GM21367 (cell line): ENCODE data around the gene TCOF1.

Source experiments
- ATAC-seq: cut with Tn5 transposase; IDR thresholded peaks from one replicate; pipeline ENCODE4 v1.9.1; 2021; ENCODE audit not compliant: unreplicated experiment

TCOF1 gene

DNA sequence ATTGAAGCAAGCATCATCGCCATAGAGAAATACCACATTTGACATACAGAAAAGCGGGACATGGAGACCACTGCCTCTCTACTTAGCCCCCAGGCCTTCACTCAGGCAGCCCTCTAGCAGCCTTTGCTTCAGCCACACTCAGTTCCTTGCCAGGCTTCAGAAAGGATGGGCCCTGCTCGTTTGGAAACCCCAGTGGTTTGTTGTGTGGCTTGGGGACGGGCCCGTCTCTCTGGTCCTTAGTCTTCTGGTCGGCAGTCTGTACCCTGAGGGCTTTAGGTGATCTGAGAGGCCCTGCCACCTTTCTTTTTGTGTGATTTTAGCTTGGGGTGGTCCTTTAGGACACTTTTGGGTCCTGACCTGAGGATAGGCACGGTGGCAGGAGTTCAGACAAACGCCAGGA is 33.7 kb upstream of the TCOF1 start:
- no peak for ATAC-seq

DNA sequence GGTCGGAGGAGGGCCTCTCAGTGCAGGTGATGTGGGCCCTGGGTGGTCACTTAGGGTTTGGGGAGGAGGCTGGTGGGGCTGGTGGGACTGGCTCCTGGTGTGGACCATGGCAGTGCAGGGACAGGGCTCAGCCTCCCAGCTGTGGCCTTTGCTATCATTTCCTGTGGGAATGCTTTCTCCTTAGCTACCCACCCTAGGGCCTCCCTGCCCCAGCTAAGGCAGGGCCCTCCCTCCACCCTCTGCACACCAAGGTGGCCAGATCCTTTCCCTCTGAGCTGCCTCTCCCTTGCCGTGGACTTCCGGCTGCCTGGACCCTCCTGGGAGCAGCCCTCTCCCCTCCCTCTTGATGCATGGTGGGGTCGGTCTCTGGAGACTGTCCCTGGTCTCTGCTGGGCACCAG is 32.1 kb upstream of the TCOF1 start:
- ATAC-seq: no peak

DNA sequence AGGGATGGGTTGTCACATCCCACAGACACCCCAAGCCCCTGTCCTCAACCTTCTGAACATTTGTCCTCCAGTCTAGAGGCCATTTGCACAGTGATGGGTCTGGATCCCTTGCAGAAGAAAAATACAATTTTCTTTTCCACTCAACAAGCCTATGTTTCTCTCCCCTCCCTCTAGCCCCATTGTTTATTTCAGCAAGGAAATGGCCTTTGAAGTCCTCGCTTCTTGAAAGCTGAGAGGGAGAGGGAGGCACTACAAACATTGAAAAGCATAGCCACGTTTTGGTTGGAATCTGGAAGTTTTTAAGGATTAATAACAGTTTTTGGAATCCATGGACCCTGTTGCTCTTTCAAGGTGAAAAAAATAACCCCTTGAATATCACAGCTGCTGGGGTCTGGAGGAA is 30.8 kb upstream of the TCOF1 start:
- ATAC-seq: no peak

DNA sequence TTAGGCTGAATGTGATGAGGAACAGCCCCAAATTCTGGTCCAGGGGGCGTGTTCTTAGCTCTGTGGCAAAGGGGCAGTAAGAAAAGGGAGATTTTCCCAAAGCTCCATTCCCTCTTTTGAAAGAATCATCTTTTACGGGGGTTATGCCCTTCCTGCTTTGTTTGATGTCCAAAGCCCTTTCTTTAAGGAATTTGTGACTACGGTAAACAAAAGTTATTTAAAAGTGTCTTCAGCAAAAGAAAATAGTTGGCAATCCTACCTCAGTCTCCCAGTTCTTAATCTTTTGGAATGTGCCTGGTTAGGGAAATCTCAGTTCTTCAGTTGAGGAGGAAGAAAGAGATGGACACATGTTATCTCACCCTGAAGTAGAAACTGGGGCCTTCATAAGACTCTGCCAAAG is 30.4 kb upstream of the TCOF1 start:
- ATAC-seq: no peak

DNA sequence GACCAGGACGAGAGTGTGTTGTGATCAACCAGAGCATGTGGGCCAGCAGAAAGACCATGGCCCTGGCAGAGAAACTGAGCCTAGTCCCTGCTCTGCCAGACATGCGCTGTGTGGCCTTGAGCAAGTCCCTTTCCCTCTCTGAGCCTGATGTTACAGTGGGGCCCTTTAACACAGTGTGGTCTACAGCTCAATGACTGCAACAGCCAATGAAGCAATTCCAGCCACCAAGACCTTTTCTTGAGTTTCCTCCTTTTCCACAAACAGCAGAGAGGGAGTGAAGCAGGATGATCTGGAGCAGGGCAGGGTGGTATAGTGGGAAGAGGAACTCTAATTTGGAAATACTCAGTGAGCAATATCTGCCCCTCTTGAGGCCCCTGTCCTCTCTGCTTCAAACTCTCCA is 29.0 kb upstream of the TCOF1 start:
- ATAC-seq: no peak

DNA sequence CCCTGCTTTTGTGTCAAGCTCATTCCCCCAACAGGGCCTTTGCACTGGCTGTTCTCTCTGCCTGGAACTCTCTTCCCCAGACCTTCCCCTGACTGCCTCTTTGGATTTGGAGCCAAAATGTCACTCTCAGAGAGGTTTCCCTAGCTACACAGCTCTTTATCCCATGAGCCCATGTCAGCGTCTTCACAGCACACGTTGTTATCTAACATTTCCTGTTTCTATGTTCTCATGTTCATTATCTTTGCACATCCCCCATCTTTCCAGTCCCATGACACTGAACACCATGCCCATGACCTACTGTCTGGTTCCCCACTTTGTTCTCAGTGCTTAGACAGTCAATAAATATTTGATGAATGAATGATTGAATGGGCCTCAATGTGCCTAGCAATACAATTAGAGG is 28.5 kb upstream of the TCOF1 start:
- ATAC-seq: no peak

DNA sequence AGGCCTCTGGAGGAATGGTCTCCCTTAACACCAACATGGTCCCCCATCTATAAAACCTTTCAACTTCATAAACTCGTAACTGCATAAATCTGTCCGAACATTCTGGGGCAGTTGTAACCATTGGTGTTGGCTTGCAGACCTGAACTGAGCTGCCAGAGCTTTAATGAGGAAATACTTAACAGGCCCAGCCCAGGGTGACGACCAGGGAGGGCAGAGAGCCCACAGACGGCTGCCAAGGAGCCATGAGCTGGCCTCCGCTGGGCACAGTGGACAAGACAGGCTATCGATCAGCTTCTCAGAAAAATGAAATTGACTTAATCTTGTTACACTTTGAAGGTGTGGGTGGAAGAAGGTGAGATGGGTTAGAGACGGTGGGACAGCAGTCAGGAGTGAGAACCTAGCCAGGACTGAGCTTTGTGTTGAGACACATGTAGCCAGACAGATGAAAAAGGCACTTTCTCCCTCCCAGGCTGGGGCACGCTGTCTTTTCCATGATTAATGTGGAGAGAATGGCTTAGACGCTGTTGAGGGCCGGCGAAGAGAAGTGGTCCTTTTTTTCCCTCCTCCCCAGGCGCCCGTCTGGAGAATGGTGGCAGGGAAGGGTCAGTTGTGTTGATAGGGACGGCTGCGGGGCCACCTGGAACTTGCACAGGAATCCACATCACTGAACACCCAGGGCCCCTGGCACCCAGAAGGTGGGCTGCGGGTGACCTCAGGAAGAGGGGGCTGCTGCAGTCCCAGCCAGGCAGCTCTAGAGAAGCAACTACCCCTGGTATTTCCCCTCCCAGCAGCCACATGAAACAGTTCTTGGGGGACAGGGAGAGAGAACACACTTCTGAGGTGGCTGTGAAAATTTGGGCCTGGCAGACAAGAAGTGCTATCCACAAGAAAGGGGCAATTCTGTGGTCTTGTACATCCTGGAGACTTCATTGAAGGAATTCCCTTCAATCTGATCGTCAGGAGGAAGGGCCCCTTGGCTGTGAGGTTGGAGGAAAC is 27.3 kb upstream of the TCOF1 start:
- no peak for ATAC-seq

DNA sequence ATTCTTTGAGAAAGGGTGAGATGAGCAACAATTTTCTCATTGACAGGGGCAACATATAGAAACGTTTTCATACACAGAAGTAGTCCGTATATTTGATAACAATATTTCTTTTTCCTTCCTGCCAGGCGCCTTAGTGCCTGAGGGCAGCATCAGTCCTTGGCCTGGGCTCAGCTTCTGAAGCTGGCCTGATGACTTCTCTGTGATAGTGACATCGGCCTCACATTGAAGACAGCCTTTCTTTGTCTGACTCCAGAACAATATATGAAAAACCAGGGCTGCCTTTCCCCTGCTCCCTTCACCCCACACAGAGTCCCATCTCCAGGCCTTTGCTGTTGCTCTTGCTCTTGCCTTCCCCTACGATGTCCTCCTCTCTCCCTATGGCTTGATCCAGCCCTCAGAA is 24.1 kb upstream of the TCOF1 start:
- ATAC-seq: no peak

DNA sequence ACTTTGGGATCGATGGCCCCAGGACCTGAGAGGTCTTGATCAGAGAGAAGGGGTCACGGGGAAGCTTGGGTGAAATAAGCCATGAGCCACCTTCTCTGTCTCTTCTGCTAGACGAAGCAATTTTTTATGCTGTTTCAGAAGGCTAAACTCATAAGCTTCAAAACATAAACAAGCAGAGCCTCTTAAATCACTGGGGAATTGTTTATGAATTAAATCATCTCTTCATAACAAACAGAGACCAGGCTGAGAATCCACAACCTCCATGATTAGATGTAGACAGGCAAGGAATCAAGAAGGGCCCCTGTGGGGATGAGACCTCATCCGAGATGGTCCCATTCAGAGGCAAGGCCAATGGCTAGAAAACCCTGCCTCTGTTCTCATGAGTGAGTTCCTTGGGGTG is 21.7 kb upstream of the TCOF1 start:
- no peak for ATAC-seq

DNA sequence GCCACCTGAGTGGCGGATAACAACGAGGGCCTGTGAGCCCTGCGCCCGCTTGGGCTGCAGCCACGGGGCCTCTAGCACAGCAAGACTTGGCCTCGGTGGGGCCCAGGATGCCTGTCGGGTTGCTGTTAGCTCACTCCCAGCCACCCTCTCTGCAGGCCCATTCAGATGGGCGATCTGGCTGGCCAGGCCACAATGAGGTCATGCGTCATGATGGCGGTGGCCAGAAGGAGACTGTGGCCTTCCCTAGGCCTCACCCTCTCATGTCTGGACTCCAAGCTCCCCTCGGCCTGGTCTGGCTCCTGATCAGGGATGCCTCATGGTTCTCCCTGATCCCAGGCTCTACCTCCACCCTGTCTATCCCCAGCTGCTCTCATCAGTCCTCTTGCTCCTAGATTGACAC is 19.0 kb upstream of the TCOF1 start:
- no peak for ATAC-seq

DNA sequence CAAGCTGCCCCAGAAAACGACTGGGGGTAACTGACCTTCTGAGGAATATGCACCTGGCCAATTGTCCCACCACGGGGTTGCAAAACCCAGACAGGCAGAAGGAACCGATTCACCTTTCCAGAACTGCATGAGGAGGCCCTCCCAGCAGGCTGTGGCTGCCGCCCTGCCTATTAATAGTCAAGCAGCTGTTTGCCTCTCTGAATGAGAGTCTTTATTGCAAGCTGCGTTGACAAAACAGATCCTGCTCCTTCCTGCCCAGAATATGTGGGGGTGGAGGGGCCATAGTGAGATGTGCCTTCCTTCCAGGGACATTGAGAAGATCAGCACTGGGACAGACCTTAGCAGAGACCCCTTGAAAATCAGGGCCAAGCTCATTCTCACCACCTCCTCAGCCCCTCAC is 18.3 kb upstream of the TCOF1 start:
- no peak for ATAC-seq

DNA sequence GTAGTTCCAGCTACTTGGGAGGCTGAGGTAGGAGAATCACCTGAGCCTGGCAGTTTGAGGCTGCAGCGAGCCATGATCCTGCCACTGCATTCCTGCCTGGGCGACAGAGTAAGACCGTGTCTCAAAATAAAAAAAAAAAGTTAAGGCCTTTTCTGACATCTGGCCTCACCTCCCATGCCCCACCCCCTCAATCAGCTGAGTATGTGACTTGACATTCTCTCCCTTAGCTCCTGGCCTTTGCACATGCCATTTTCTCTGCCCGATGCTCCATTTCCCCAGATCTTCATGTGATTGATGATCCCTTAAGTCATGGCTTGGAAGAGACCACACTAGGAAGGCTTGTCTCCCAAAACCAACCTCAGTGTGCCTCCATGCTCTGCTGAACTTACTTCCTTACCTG is 17.7 kb upstream of the TCOF1 start:
- ATAC-seq: no peak

DNA sequence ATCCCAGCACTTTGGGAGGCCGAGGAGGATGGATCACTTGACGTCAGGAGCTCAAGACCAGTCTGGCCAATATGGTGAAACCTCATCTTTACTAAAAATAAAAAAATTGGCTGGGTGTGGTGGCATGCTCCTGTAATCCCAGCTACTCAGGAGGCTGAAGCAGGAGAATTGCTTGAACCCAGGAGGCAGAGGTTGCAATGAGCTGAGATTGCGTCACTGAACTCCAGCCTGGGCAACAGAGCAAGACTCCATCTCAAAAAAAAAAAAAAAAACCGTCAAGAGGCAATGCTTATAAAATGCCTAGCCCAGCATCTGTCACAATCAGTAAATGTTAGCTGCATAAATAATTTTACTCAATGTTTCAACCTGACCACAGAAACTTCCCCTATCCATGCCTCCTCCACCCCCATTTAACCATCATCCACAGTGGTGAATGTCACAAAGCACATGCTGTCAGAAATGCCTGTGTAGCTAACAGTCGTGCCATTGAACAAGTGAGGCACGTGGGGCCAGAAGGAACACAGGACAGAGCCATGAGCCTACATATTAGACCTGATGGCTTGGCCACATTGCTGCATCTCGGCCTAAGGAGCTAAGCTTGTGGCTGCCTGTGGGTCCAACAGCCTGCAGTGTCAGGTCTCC is 16.8 kb upstream of the TCOF1 start:
- no peak for ATAC-seq

DNA sequence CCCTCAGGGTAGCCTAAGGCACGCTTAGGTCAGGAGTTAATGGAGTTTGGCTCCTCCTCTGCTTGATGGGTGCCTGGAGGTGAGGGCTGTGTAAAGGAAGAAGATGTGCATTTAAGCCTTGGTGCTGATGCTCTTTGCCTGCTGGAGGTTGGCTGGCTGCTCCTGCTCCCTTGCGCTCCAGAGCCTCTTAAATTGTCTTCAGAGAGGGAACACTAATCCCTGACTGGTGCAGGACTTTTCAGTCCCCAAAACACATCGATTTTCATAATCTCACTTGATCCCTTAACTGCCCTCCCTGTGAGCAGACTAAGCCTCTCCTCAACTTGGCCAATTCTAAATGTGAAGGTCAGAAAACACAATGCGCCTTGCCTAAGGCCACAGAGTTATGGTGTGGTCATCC is 16.2 kb upstream of the TCOF1 start:
- ATAC-seq: no peak

DNA sequence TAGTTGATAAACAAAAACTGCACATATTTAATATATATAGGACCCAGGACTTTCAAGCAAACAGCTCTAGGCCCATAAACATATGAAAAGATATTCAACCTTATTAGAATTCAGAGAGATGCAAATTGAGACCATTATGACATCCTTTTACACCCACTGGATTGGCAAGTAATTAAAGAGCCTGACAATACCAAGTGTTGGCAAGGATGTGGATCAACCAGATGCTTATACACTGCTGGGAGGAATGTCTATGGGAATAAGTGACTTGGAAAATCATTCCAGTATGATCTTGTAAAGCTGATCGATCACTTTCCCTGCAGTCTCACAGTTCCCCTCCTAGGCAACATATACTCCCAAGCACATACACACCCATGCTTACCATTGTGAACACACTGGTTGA is 15.5 kb upstream of the TCOF1 start:
- ATAC-seq: no peak

DNA sequence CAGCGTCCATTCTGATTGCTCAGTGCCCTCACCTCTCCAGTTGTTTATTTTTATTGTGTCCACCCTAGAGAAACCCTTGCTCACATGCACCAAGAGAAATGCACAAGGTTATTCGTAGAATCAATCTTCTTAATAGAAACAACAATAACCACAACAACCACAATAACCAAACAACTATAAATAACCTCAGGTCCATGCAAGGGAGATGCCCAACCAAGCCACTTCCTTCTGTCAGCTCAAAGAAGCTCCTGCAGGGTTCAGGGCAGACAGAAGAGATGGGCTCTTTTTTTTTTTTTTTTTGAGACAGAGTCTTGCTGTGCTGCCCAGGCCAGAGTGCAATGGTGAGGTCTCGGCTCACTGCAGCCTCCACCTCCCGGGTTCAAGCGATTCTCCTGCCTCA is 14.9 kb upstream of the TCOF1 start:
- ATAC-seq: no peak

DNA sequence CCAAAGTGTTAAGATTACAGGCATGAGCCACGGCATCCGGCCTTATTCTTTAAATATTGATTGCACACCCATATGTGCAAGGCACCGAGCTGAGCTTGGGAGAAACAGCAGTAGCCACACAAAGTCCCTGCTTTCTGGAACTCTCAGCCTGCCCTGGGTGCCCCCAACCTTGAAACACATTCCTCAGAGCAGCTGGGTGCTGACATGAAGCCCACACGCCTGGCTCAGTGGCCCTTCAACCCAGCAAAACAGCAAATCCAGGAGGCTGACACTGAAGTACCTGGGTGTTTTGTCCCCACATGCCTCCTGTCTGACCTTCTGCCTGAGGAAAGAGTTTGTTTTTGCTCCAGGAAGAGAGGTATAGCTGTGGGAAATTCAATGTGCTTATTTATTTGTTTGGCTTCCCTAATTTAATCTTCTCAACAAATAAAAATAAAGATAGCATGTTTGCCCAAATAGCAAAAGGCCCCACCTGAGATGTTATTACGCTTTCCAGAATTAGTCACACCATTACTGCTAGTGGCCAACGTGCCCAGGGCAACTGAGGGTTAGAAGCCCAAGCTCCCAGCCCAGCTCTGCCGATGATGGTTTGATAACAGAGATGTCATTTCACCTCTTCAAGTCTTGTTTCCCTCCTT is 13.4 kb upstream of the TCOF1 start:
- ATAC-seq: no peak

DNA sequence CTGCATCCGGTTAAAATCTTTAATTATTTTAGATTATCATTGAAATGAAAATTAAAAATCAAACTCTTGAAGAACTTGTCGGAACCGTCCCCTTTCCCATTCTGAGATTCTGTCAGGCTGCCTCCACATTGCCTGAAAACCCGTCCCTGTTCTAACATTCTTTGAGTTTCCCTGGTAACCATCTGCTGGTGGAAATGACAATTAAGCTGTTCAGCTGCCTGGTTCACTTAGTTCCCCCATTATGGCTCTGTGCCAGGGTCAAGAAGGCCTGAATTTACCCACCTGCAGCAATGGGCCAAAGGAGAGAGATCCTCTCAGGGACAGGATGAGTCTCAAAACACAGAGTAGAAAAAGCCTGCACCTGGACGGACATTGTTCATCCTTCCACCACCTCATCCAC is 11.8 kb upstream of the TCOF1 start:
- ATAC-seq: no peak

DNA sequence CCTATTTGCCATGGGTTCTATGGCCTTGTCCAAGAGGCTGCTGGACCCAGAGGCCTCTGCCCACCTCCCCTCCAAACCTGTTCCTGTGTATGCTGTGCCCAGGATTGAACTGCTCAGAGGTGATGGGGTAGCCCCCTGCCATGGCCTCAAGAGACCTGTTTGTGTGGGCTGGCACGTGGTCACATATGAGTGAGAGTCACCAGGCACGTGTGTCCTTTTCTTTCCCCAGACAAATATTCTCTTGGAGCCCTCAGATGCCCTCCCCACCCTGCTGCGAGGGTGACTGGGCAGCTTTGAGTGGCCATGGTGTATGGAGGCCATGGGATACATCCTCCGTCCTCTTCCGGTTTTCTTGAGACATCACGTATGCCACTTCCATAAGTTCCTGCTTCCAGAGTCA is 10.9 kb upstream of the TCOF1 start:
- ATAC-seq: no peak

DNA sequence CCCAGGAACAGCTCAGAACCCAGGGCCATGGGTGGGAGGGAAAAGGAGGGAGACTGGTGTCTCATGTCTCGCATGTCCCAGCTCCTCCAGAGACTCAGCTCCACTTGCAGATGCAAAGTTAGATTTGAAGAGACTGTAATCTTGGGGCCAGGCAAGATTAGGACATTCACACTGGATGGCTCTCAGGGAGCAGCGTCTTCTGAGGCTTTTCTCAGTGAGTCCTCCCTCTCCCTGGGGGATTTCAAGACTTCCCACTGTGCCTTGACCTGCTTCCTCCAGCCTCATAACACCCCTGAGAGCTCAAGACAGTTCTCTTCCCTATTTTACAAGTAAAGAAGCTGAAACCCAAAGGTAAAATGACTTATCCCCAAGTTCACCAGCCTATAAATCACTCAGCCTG is 10.5 kb upstream of the TCOF1 start:
- no peak for ATAC-seq

DNA sequence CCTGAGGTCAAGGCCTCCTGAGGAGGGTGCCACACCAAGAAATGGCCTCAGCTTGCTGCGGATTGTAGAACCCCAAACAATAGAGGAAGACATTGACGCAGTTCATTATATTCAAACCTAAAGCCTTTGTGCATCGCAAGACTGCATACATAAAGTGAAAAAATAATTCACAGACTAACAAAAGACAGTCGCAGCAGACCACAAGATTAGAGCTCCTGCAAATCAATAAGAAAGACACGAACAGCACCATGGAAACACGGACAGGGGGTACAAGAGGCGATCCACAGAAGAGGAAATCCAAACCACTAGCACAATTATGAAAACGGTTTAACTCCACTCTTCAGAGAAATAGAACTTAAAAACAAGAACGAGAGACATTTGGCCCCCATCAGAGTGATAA is 10.0 kb upstream of the TCOF1 start:
- ATAC-seq: no peak

DNA sequence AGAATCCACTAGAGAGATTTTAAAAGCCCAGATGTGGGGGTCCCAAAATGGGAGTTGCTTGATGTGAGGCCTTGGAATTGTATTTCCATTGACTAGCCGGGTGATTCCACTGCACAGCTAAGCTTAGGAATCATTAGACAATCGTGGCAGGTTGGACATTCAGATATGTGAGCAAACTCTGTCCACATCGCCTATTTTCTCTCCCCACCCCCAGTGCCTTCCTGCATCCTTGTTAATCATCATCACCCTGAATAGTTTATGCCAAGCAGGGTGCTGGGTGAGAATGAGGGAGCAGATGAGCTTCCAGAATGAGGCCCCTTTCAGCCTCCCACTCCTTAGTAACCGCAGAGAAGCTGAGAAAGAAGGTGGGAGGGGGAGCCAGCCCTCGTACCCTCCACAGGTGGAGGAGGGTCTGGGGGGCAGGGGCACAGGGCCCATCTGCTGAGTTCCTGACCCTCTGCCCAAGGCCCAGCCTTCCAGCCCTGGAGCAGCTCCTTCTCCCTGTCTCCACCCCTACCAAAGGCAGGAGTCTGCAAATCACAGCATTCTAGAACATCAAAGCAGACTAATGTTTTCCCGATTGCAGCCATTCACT is 7.7 kb upstream of the TCOF1 start:
- no peak for ATAC-seq
